ENCODE data around the gene MAPK8. TPM values are rescaled to one million over a fixed set of nuclear protein-coding genes. Genes with fewer than 3 reads are reported as not detected.

MAPK8 gene
- total RNA-seq, 4 donors from 2014 or later: 13.6 to 182 (median 41.7) TPM

GRCh38 chr10:48382982-48383381, 76.5 kb downstream of the MAPK8 start:
- intact Hi-C loops (cut with DNase I; ENCODE audit: low total_unique reads): no loop called here
- no peak for TF ChIP-seq CTCF (IDR thresholded peaks at IDR 0.05)
- no peak for TF ChIP-seq POLR2A (IDR thresholded peaks at IDR 0.05)

GRCh38 chr10:48383393-48383792, 76.9 kb downstream of the MAPK8 start:
- Histone ChIP-seq H3K27ac (no peak overlapping the region), H3K36me3 (no peaks in the 10 kb centered on the region), H3K4me3 (no peak overlapping the region), H3K27me3 (no peaks in the 10 kb centered on the region), H3K4me1 (peaks cover 0 to 5% of the 10 kb centered on the region in 2 donors), H3K9me3 (peaks cover 0 to 9% of the 10 kb centered on the region in 2 donors)
- DNase-seq: no peak
- intact Hi-C loops (cut with DNase I; ENCODE audit: low total_unique reads): no loop called here
- TF ChIP-seq CTCF (IDR thresholded peaks at IDR 0.05) (no peak), POLR2A (IDR thresholded peaks at IDR 0.05) (no peak)

More at GRCh38 chr10:48382982-48383381, 76.5 kb downstream of the MAPK8 start:
- Histone ChIP-seq H3K27me3 (no peaks in the 10 kb centered on the region), H3K4me3 (no peak overlapping the region), H3K9me3 (peaks cover 0 to 9% of the 10 kb centered on the region in 2 donors), H3K36me3 (no peaks in the 10 kb centered on the region), H3K4me1 (peaks cover 0 to 5% of the 10 kb centered on the region in 2 donors), H3K27ac (no peak overlapping the region)
- DNase-seq: no peak

GRCh38 chr10:48384699-48384982, 78.2 kb downstream of the MAPK8 start:
- no peak overlapping the region for H3K27ac ChIP-seq

GRCh38 chr10:48389272-48389671, 82.8 kb downstream of the MAPK8 start:
- intact Hi-C loops (cut with DNase I; ENCODE audit: low total_unique reads): no loop called here
- peaks cover 0 to 5% of the 10 kb centered on the region in 2 donors for H3K4me1 ChIP-seq
- H3K27me3 ChIP-seq: no peaks in the 10 kb centered on the region
- H3K4me3 ChIP-seq: no peak overlapping the region
- H3K36me3 ChIP-seq: no peaks in the 10 kb centered on the region
- TF ChIP-seq CTCF (IDR thresholded peaks at IDR 0.05) (no peak), POLR2A (IDR thresholded peaks at IDR 0.05) (no peak)
- no peak overlapping the region for H3K27ac ChIP-seq
- H3K9me3 ChIP-seq: no peaks in the 10 kb centered on the region
- DNase-seq: no peak

More at GRCh38 chr10:48384699-48384982, 78.2 kb downstream of the MAPK8 start:
- intact Hi-C loops (cut with DNase I; ENCODE audit: low total_unique reads): no loop called here
- H3K9me3 ChIP-seq: peaks cover 0 to 9% of the 10 kb centered on the region in 2 donors
- TF ChIP-seq POLR2A (IDR thresholded peaks at IDR 0.05) (no peak), CTCF (IDR thresholded peaks at IDR 0.05) (no peak)
- no peaks in the 10 kb centered on the region for H3K36me3 ChIP-seq
- no peak overlapping the region for H3K4me3 ChIP-seq
- no peaks in the 10 kb centered on the region for H3K27me3 ChIP-seq
- DNase-seq: no peak
- peaks cover 0 to 5% of the 10 kb centered on the region in 2 donors for H3K4me1 ChIP-seq

GRCh38 chr10:48389846-48390557, 83.5 kb downstream of the MAPK8 start:
- Histone ChIP-seq H3K4me1 (peaks cover 0 to 5% of the 10 kb centered on the region in 2 donors), H3K27ac (no peak overlapping the region), H3K9me3 (no peaks in the 10 kb centered on the region), H3K36me3 (peaks cover 0 to 2% of the 10 kb centered on the region in 2 donors), H3K27me3 (no peaks in the 10 kb centered on the region), H3K4me3 (no peak overlapping the region)
- no peak for DNase-seq
- intact Hi-C loops (cut with DNase I; ENCODE audit: low total_unique reads): no loop called here
- TF ChIP-seq POLR2A (IDR thresholded peaks at IDR 0.05) (no peak), CTCF (IDR thresholded peaks at IDR 0.05) (no peak)
